NT2/D1 (cell line): Measurements from ENCODE around the gene GALK2.

Source experiments
- DNase-seq: peaks from one replicate; pipeline ENCODE4 v3.0.0-alpha.2; 2011; ENCODE audit warnings: low read depth, low spot score
- H3K27me3 ChIP-seq: 2 replicates; pipeline ENCODE4 v1.6.0; 2011; ENCODE audit warnings: mild to moderate bottlenecking; ENCODE audit not compliant: insufficient read length, insufficient read depth
- H3K36me3 ChIP-seq: 2 replicates; pipeline ENCODE4 v1.6.1; 2011; ENCODE audit warnings: mild to moderate bottlenecking, low read length, mixed read lengths; ENCODE audit not compliant: insufficient read depth, insufficient read length
- H3K4me1 ChIP-seq: 2 replicates; pipeline ENCODE4 v1.5.1; 2011; ENCODE audit not compliant: insufficient read depth, insufficient read length
- H3K4me3 ChIP-seq: 2 replicates; pipeline ENCODE4 v1.5.1; 2011; ENCODE audit warnings: low read depth; ENCODE audit not compliant: insufficient read length
- H3K9ac ChIP-seq: 2 replicates; pipeline ENCODE4 v1.6.0; 2011; ENCODE audit warnings: low read depth; ENCODE audit not compliant: insufficient read length
- H3K9me3 ChIP-seq: 2 replicates; pipeline ENCODE4 v1.5.1; 2011; ENCODE audit warnings: mild to moderate bottlenecking, low read length; ENCODE audit not compliant: insufficient read depth
- SUZ12 ChIP-seq: IDR thresholded peaks from 2 replicates; pipeline ENCODE4 v1.6.1; 2011; ENCODE audit not compliant: insufficient read length, insufficient read depth; ENCODE audit errors: extremely low read depth
- YY1 ChIP-seq: IDR thresholded peaks from 2 replicates; pipeline ENCODE4 v1.6.1; 2011; ENCODE audit not compliant: insufficient read length, insufficient read depth
- ZNF274 ChIP-seq: IDR thresholded peaks from 2 replicates; pipeline ENCODE4 v1.6.1; 2011; ENCODE audit warnings: mild to moderate bottlenecking, low read depth, low read length

GALK2 gene

DNA sequence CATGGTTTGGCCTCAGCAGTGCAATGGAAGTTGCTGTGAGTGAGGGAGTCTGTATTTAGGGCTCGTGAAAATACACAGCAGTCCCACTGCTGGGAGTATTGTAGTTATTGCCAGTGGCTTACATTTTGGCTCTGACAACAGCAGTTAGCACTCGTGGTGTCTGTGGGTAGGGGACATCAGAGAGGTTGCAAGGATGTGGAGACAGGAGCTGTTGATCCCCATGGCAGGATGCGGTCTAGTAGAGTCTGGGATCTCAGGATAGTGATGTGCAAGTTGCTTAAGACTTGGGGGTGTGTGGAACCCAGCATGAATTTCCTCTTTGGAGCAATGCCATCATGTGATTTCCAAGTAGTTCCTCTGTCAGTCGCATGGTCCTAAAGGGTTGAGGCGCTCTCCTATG lies 59.9 kb downstream of the GALK2 start:
- no peak for TF ChIP-seq ZNF274
- no peak for TF ChIP-seq YY1
- no peak for TF ChIP-seq SUZ12
- Histone ChIP-seq H3K36me3 (no peaks in the 10 kb centered on the region), H3K4me1 (peaks cover 8% of the 10 kb centered on the region), H3K27me3 (no peaks in the 10 kb centered on the region), H3K4me3 (no peak overlapping the region), H3K9me3 (peaks cover 32% of the 10 kb centered on the region), H3K9ac (no peak overlapping the region)
- no peak for DNase-seq

DNA sequence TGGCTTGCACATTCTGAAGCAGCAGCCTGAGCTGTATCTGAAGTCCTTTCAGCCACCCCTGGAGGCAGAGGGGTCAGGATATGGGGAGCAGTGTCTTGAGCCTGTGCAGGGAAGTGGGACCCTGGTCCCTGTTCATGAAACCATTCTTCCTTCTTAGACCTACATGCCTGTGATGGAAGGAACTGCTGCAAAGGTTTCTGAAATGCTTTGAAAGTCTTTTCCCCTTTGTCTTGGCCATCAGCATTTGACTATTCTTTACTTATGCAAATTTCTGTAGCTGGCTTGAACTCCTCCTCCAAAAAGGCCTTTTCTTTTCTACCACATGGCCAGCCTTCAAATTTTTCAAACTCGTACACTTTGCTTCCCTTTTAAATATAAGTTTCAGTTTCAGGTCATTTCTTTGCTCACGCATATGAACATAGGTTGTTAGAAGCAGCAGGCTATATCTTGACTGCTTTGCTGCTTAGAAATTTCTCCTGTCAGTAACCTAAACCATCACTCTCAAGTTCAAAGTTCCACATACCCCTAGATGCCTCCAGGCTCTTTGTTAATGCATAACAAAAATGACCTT lies 62.3 kb downstream of the GALK2 start:
- TF ChIP-seq SUZ12 (no peak), ZNF274 (no peak), YY1 (no peak)
- H3K27me3 ChIP-seq, result no peaks in the 10 kb centered on the region
- no peaks in the 10 kb centered on the region for H3K4me1 ChIP-seq
- no peaks in the 10 kb centered on the region for H3K36me3 ChIP-seq
- no peak for DNase-seq
- H3K9ac ChIP-seq, result no peak overlapping the region
- H3K4me3 ChIP-seq, result no peak overlapping the region
- peaks cover 32% of the 10 kb centered on the region for H3K9me3 ChIP-seq

DNA sequence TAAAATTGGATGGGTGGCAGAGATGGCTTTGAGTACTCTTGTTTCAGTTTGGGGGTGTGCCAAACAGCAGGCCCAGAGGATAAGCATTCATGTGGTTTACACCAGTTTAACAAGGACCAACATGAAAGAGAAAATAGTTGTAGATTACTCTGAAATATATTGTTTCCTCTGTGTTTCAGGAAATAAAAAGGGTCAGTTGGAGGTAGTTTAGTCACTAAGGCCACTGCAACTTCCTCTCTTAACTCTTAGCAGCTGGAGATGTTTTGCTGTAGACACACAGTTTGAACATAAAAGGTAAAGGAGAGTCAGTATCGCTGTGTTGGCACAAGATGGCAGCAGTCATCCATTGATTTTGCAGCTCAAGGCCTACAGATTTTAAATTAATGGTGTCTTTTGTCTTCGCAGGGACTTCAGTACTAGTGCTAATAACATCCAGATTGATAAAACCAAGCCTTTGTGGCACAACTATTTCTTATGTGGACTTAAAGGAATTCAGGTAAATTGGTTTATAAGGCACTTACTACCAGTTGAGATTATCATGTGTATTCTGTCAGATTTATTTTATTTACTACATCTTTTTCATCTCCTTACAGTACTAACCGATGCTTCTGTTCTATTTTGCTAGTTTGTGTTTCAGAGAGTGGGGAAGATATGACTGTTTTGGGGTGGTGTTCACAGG lies 65.5 kb downstream of the GALK2 start:
- no peaks in the 10 kb centered on the region for H3K27me3 ChIP-seq
- no peak overlapping the region for H3K9ac ChIP-seq
- TF ChIP-seq SUZ12 (no peak), ZNF274 (no peak), YY1 (no peak)
- peaks cover 3% of the 10 kb centered on the region for H3K36me3 ChIP-seq
- no peak for DNase-seq
- H3K9me3 ChIP-seq, result peaks cover 13% of the 10 kb centered on the region; the same call in 1 of the 2 replicates
- H3K4me1 ChIP-seq, result no peaks in the 10 kb centered on the region
- no peak overlapping the region for H3K4me3 ChIP-seq

DNA sequence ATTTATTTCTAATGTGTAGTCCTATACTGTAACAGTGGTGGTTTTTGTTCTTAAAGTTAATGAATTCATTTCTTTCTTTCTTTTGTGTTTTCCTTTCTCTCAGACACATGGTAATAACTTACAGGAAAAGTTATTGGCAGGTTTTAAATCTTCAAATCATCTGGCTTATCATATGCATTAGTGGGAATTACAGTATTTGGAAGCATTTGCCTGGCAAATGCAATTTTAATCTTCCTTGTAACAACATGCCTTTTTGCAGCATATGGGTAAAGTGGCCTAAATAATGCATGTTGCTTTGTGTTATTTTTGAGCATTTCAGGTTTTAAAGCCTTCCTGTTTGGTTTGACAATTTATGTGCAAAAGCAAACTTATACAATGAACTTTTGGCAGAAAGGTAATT lies 66.8 kb downstream of the GALK2 start:
- TF ChIP-seq YY1, result no peak
- no peak for TF ChIP-seq ZNF274
- TF ChIP-seq SUZ12, result no peak
- H3K4me1 ChIP-seq, result no peaks in the 10 kb centered on the region
- no peaks in the 10 kb centered on the region for H3K27me3 ChIP-seq
- H3K36me3 ChIP-seq, result peaks cover 3% of the 10 kb centered on the region
- 0 out of 2 replicates have a peak, but pooled peaks cover 5% of the 10 kb centered on the region for H3K9me3 ChIP-seq
- DNase-seq, result no peak
- no peak overlapping the region for H3K9ac ChIP-seq
- no peak overlapping the region for H3K4me3 ChIP-seq

DNA sequence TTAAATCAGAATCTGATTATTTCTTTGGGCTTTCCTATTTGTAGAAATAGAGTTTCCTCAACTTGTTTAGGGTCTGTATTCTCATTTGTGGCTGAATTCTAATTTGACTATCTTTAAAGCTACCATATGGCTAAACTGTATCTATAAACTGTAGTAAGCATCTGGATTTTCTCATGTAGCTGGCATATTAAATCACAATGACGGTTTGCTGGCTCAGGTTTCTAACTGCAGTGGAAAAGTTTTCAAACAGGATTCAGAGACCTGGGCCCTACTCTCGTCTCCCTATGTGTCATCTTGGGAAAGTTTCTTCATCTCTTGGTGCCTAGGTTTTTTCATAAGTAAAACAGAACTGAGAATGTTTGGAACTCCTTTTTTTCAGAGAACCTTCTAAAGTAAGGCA lies 68.3 kb downstream of the GALK2 start:
- no peaks in the 10 kb centered on the region for H3K4me1 ChIP-seq
- TF ChIP-seq YY1 (no peak), SUZ12 (no peak)
- DNase-seq, result no peak
- 0 out of 2 replicates have a peak, but pooled peaks cover 5% of the 10 kb centered on the region for H3K9me3 ChIP-seq
- H3K36me3 ChIP-seq, result peaks cover 3% of the 10 kb centered on the region
- H3K9ac ChIP-seq, result no peak overlapping the region
- no peak overlapping the region for H3K4me3 ChIP-seq
- no peaks in the 10 kb centered on the region for H3K27me3 ChIP-seq

DNA sequence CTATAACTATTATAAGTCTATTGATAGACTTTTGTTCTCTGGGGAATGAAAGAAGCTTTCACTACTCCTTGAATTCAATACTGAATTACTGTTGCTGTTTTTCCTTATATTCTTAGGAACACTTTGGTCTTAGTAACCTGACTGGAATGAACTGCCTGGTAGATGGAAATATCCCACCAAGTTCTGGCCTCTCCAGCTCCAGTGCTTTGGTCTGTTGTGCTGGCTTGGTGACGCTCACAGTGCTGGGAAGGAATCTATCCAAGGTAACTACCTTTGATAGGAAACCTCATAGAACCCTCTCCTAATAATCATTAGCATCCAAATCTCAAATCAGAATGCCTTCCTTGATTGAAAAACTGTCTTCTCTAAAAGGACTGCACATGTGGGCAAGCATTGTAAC lies 69.1 kb downstream of the GALK2 start:
- no peak overlapping the region for H3K4me3 ChIP-seq
- TF ChIP-seq ZNF274 (no peak), YY1 (no peak), SUZ12 (no peak)
- H3K4me1 ChIP-seq, result no peaks in the 10 kb centered on the region
- H3K27me3 ChIP-seq, result no peaks in the 10 kb centered on the region
- H3K9ac ChIP-seq, result no peak overlapping the region
- no peak for DNase-seq
- H3K36me3 ChIP-seq, result peaks cover 3% of the 10 kb centered on the region
- 0 out of 2 replicates have a peak, but pooled peaks cover 4% of the 10 kb centered on the region for H3K9me3 ChIP-seq

DNA sequence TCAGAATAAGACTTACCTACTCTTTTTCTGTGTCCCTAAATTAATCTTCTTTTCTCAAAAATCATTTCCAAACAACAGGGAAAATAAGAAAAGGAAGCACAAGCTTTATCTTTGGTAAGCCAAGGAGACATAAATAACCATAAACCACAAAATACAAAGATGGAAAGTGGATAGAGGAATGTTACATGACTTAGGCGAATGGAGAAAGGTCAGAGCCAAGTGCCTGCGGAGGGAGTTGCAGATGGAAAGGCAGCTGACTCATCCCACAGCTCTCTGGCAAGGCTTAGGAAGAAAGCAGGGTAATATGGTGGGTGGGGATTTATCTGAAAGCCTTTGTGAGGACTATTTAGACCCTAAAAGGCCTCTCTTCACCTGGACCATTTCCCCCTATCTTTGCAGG lies 72.8 kb downstream of the GALK2 start:
- no peak overlapping the region for H3K4me3 ChIP-seq
- DNase-seq, result peak; percentile 22

DNA sequence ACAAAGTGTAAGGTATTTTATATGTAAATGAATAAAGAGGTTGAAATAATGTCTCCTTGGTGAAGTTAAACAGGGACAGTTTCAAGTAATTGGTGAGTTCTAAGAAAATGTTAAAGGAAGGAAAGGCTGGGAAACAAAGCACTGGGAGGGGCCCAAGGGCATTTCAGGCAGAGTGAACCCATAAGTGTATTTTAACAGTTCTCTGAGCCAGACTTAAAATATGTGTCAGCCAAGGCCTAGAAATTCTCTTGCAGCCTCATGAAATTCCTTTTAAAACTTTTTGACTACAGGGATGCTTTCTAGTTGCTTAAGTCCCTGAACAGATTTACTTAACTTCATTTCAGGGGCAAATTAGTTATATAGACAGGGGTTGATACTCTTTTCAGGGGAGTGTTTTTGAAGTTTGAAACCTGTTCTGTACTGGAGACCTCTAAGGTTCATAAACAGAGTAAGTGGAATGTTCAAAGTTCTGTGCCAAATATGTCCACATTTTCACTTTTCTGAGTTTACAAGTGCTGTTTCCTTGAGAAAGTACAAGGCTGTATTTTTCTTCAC lies 77.6 kb downstream of the GALK2 start:
- H3K27me3 ChIP-seq, result no peaks in the 10 kb centered on the region
- H3K9ac ChIP-seq, result no peak overlapping the region

More for the DNA sequence above, 72.8 kb downstream of the GALK2 start:
- H3K9me3 ChIP-seq, result no peaks in the 10 kb centered on the region
- no peaks in the 10 kb centered on the region for H3K4me1 ChIP-seq
- H3K27me3 ChIP-seq, result no peaks in the 10 kb centered on the region
- peaks cover 3% of the 10 kb centered on the region for H3K36me3 ChIP-seq
- no peak for TF ChIP-seq YY1
- TF ChIP-seq SUZ12, result no peak
- no peak for TF ChIP-seq ZNF274
- H3K9ac ChIP-seq, result no peak overlapping the region

More for the DNA sequence above, 77.6 kb downstream of the GALK2 start:
- H3K4me1 ChIP-seq, result no peaks in the 10 kb centered on the region
- peaks cover 10% of the 10 kb centered on the region; the same call in 1 of the 2 replicates for H3K9me3 ChIP-seq
- TF ChIP-seq SUZ12, result no peak
- H3K4me3 ChIP-seq, result no peak overlapping the region
- no peak for DNase-seq
- H3K36me3 ChIP-seq, result no peaks in the 10 kb centered on the region
